HepG2 (cell line): ENCODE data around the gene FXR2. TPM values are rescaled to one million over a fixed set of nuclear protein-coding genes. Genes with fewer than 3 reads are reported as not detected.

Source experiments
- EHMT2 ChIP-seq: fragments of 200-600 bp; sonication (generic); IDR thresholded peaks from 2 replicates; pipeline ENCODE4 v1.7.0; 2017; ENCODE audit warnings: antibody characterized with exemption, low read depth, low read length, borderline replicate concordance
- JUN ChIP-seq: sonication (generic); formaldehyde crosslinking; IDR thresholded peaks from 2 replicates; pipeline ENCODE4 v1.4.0; 2020; ENCODE audit warnings: mild to moderate bottlenecking, missing genetic modification reagents
- MED13 ChIP-seq: sonication (generic); formaldehyde crosslinking; IDR thresholded peaks from 2 replicates; pipeline ENCODE4 v1.5.0; 2020; ENCODE audit warnings: missing genetic modification reagents
- MIER3 ChIP-seq: IDR thresholded peaks from 2 replicates; pipeline ENCODE4 v1.6.1; 2016; ENCODE audit warnings: missing compliant biosample characterization, borderline replicate concordance
- NAIF1 ChIP-seq: sonication (generic); formaldehyde crosslinking; IDR thresholded peaks from 2 replicates; pipeline ENCODE4 v1.5.0; 2020; ENCODE audit warnings: mild to moderate bottlenecking, missing genetic modification reagents, borderline replicate concordance
- ZNF101 ChIP-seq: sonication (generic); formaldehyde crosslinking; IDR thresholded peaks from 2 replicates; pipeline ENCODE4 v1.4.0; 2020; ENCODE audit warnings: mild to moderate bottlenecking, low read depth, missing genetic modification reagents, borderline replicate concordance
- ZNF205 ChIP-seq: IDR thresholded peaks from 2 replicates; pipeline ENCODE4 v1.6.1; 2018; ENCODE audit warnings: missing biosample characterization, missing genetic modification reagents
- ZNF605 ChIP-seq: sonication (generic); formaldehyde crosslinking; IDR thresholded peaks from 2 replicates; pipeline ENCODE4 v1.8.0; 2022; ENCODE audit warnings: mild to moderate bottlenecking, missing genetic modification reagents
- ZNF724P ChIP-seq: sonication (generic); formaldehyde crosslinking; IDR thresholded peaks from 2 replicates; pipeline ENCODE4 v1.8.0; 2022; ENCODE audit warnings: missing genetic modification reagents, borderline replicate concordance
- polyA plus RNA-seq, 8 experiments: library from polyadenylated mRNA; depleted of rRNA in 3 of 8; stranded (reverse) in 7 of 8; unstranded in 1 of 8; fragments of >200 nt; fragmentation: Illumina TruSeq in 4 of 8; extraction: Trizol in 4 of 8; gene quantifications; 2 replicates each; pipeline versions ENCODE4 v1.2.1 to v1.2.3, GENCODE V29; 2011 to 2016; ENCODE audit warnings: low read depth in 4 of 8, missing spikeins in 1 of 8, mixed read lengths in 1 of 8; ENCODE audit not compliant: insufficient read depth in 1 of 8
- total RNA-seq, 5 experiments: library from RNA; depleted of rRNA; stranded (reverse); fragments of >200 nt; fragmentation: Illumina TruSeq; extraction: Trizol; gene quantifications; 2 replicates each; pipeline ENCODE4 v1.2.3, GENCODE V29; 2016; ENCODE audit warnings: low read depth in 1 of 5
- TF ChIP-seq, protein P1 (sequence below): sonication (generic); formaldehyde crosslinking; IDR thresholded peaks from 2 replicates; pipeline ENCODE4 v1.5.1; 2020; ENCODE audit warnings: mild to moderate bottlenecking, missing genetic modification reagents, moderate library complexity

FXR2 gene
- total and polyA plus RNA-seq, 2 of the 13 experiments (the other 11 are each of a cell fraction or from before 2014, with no cell fraction given) = 20.9 to 24.4 TPM

- TF ChIP-seq, protein P1, sequence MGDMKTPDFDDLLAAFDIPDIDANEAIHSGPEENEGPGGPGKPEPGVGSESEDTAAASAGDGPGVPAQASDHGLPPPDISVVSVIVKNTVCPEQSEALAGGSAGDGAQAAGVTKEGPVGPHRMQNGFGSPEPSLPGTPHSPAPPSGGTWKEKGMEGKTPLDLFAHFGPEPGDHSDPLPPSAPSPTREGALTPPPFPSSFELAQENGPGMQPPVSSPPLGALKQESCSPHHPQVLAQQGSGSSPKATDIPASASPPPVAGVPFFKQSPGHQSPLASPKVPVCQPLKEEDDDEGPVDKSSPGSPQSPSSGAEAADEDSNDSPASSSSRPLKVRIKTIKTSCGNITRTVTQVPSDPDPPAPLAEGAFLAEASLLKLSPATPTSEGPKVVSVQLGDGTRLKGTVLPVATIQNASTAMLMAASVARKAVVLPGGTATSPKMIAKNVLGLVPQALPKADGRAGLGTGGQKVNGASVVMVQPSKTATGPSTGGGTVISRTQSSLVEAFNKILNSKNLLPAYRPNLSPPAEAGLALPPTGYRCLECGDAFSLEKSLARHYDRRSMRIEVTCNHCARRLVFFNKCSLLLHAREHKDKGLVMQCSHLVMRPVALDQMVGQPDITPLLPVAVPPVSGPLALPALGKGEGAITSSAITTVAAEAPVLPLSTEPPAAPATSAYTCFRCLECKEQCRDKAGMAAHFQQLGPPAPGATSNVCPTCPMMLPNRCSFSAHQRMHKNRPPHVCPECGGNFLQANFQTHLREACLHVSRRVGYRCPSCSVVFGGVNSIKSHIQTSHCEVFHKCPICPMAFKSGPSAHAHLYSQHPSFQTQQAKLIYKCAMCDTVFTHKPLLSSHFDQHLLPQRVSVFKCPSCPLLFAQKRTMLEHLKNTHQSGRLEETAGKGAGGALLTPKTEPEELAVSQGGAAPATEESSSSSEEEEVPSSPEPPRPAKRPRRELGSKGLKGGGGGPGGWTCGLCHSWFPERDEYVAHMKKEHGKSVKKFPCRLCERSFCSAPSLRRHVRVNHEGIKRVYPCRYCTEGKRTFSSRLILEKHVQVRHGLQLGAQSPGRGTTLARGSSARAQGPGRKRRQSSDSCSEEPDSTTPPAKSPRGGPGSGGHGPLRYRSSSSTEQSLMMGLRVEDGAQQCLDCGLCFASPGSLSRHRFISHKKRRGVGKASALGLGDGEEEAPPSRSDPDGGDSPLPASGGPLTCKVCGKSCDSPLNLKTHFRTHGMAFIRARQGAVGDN = no peak
- TF ChIP-seq ZNF724P (CRISPR knock-in tag) = no peak
- no peak for TF ChIP-seq EHMT2
- no peak for TF ChIP-seq ZNF101 (CRISPR knock-in tag)
- no peak for TF ChIP-seq MIER3 (CRISPR knock-in tag)
- TF ChIP-seq JUN (CRISPR knock-in tag) = no peak
- TF ChIP-seq ZNF205 (CRISPR knock-in tag) = no peak
- no peak for TF ChIP-seq MED13 (CRISPR knock-in tag)
- TF ChIP-seq ZNF605 (CRISPR knock-in tag) = no peak
- TF ChIP-seq NAIF1 (CRISPR knock-in tag) = no peak
Measured at GRCh38 chr17:7655541-7655840, 40.8 kb upstream of the FXR2 start (continued).
